ENCODE data around the gene RND2.

Gene RND2

GRCh38 chr17:43011728-43012472 lies 13.1 kb upstream of the RND2 start:
- no peak overlapping the region for H3K23ac ChIP-seq (ENCODE audit: low read length)
- no peak overlapping the region for H3K4me2 ChIP-seq (ENCODE audit: low read length)
- no CpG with 5 or more reads among the region's 15 CpGs for WGBS (ENCODE audit: extremely low coverage, insufficient coverage, insufficient read length)
- peaks cover 0 to under 1% of the 10 kb centered on the region in 2 experiments for H3K4me1 ChIP-seq (ENCODE audit: control insufficient read depth in 1 of 2, insufficient read depth in 2 of 2, low read length in 2 of 2)
- H3K9ac ChIP-seq (ENCODE audit: low read length): no peak overlapping the region
- H3K36me3 ChIP-seq (ENCODE audit: control insufficient read depth in 1 of 2, insufficient read depth in 2 of 2, low read length in 2 of 2): peaks cover 26 to 31% of the 10 kb centered on the region in 2 experiments
- no peak overlapping the region for H4K91ac ChIP-seq (ENCODE audit: low read depth, low read length)
- no peak overlapping the region for H4K12ac ChIP-seq (ENCODE audit: low read depth, low read length)
- no peak overlapping the region for H2BK12ac ChIP-seq (ENCODE audit: low read length)
- H3K27ac ChIP-seq (ENCODE audit: low read depth, low read length): no peak overlapping the region
- no peaks in the 10 kb centered on the region for H3K79me1 ChIP-seq (ENCODE audit: low read length)
- H3K9me3 ChIP-seq (ENCODE audit: insufficient read depth, low read depth, low read length): peaks cover 2% of the 10 kb centered on the region
- H3K27me3 ChIP-seq (ENCODE audit: insufficient read depth, low read length): no peaks in the 10 kb centered on the region
- no peak overlapping the region for H3K4ac ChIP-seq (ENCODE audit: low read depth, low read length)
- H2AFZ ChIP-seq (ENCODE audit: insufficient read depth, low read length, poor library complexity): no peak overlapping the region
- no peak for DNase-seq
- H3K18ac ChIP-seq (ENCODE audit: low read length): no peak overlapping the region
- H3K79me2 ChIP-seq (ENCODE audit: control insufficient read depth, insufficient read depth, low read length, poor library complexity): no peaks in the 10 kb centered on the region
- no peak overlapping the region for H3K4me3 ChIP-seq (ENCODE audit: low read depth, low read length)
- no peak overlapping the region for H2BK120ac ChIP-seq (ENCODE audit: insufficient read depth, low read length, poor library complexity)
- H4K8ac ChIP-seq (ENCODE audit: low read depth, low read length): no peak overlapping the region
- H3K14ac ChIP-seq (ENCODE audit: low read length): no peak overlapping the region
- no peak overlapping the region for H2AK5ac ChIP-seq (ENCODE audit: low read length)
- H2BK5ac ChIP-seq (ENCODE audit: low read depth, low read length, poor library complexity): no peak overlapping the region

GRCh38 chr17:43013296-43013695 lies 11.7 kb upstream of the RND2 start:
- no CpG with 5 or more reads among the region's 8 CpGs for WGBS (ENCODE audit: extremely low coverage, insufficient coverage, insufficient read length)
- no peak overlapping the region for H3K23ac ChIP-seq (ENCODE audit: low read length)

GRCh38 chr17:43014020-43014648 lies 10.9 kb upstream of the RND2 start:
- Histone ChIP-seq H2BK12ac (ENCODE audit: low read length) (no peak overlapping the region), H3K9ac (ENCODE audit: low read length) (no peak overlapping the region), H4K91ac (ENCODE audit: low read depth, low read length) (no peak overlapping the region), H2BK5ac (ENCODE audit: low read depth, low read length, poor library complexity) (no peak overlapping the region), H3K14ac (ENCODE audit: low read length) (no peak overlapping the region), H3K79me1 (ENCODE audit: low read length) (no peaks in the 10 kb centered on the region), H2BK120ac (ENCODE audit: insufficient read depth, low read length, poor library complexity) (no peak overlapping the region), H3K9me3 (ENCODE audit: insufficient read depth, low read depth, low read length) (peaks cover 2% of the 10 kb centered on the region), H3K4ac (ENCODE audit: low read depth, low read length) (no peak overlapping the region), H3K36me3 (ENCODE audit: control insufficient read depth in 1 of 2, insufficient read depth in 2 of 2, low read length in 2 of 2) (peaks cover 37 to 43% of the 10 kb centered on the region in 2 experiments), H3K79me2 (ENCODE audit: control insufficient read depth, insufficient read depth, low read length, poor library complexity) (no peaks in the 10 kb centered on the region), H3K18ac (ENCODE audit: low read length) (no peak overlapping the region), H4K8ac (ENCODE audit: low read depth, low read length) (no peak overlapping the region), H3K4me3 (ENCODE audit: low read depth, low read length) (no peak overlapping the region), H3K4me2 (ENCODE audit: low read length) (no peak overlapping the region), H4K12ac (ENCODE audit: low read depth, low read length) (no peak overlapping the region), H3K27me3 (ENCODE audit: insufficient read depth, low read length) (no peaks in the 10 kb centered on the region), H2AK5ac (ENCODE audit: low read length) (no peak overlapping the region), H3K4me1 (ENCODE audit: control insufficient read depth in 1 of 2, insufficient read depth in 2 of 2, low read length in 2 of 2) (peaks cover 6 to 8% of the 10 kb centered on the region in 2 experiments), H3K23ac (ENCODE audit: low read length) (no peak overlapping the region), H3K27ac (ENCODE audit: low read depth, low read length) (no peak overlapping the region), H2AFZ (ENCODE audit: insufficient read depth, low read length, poor library complexity) (no peak overlapping the region)
- no CpG with 5 or more reads among the region's 12 CpGs for WGBS (ENCODE audit: extremely low coverage, insufficient coverage, insufficient read length)
- no peak for DNase-seq

More at GRCh38 chr17:43013296-43013695, 11.7 kb upstream of the RND2 start:
- no peak overlapping the region for H3K4me2 ChIP-seq (ENCODE audit: low read length)
- no peak overlapping the region for H3K9ac ChIP-seq (ENCODE audit: low read length)
- no peak overlapping the region for H3K14ac ChIP-seq (ENCODE audit: low read length)
- no peak overlapping the region for H3K4me3 ChIP-seq (ENCODE audit: low read depth, low read length)
- H3K27ac ChIP-seq (ENCODE audit: low read depth, low read length): no peak overlapping the region
- H2BK12ac ChIP-seq (ENCODE audit: low read length): no peak overlapping the region
- peaks cover 2 to 4% of the 10 kb centered on the region in 2 experiments for H3K4me1 ChIP-seq (ENCODE audit: control insufficient read depth in 1 of 2, insufficient read depth in 2 of 2, low read length in 2 of 2)
- no peak overlapping the region for H3K4ac ChIP-seq (ENCODE audit: low read depth, low read length)
- no peaks in the 10 kb centered on the region for H3K27me3 ChIP-seq (ENCODE audit: insufficient read depth, low read length)
- H2BK5ac ChIP-seq (ENCODE audit: low read depth, low read length, poor library complexity): no peak overlapping the region
- no peaks in the 10 kb centered on the region for H3K79me2 ChIP-seq (ENCODE audit: control insufficient read depth, insufficient read depth, low read length, poor library complexity)
- H2AK5ac ChIP-seq (ENCODE audit: low read length): no peak overlapping the region
- peak in 1 of 2 donors; percentile 26 for DNase-seq
- H4K91ac ChIP-seq (ENCODE audit: low read depth, low read length): no peak overlapping the region
- H3K18ac ChIP-seq (ENCODE audit: low read length): no peak overlapping the region
- H3K9me3 ChIP-seq (ENCODE audit: insufficient read depth, low read depth, low read length): peaks cover 2% of the 10 kb centered on the region
- peaks cover 34 to 39% of the 10 kb centered on the region in 2 experiments for H3K36me3 ChIP-seq (ENCODE audit: control insufficient read depth in 1 of 2, insufficient read depth in 2 of 2, low read length in 2 of 2)
- H4K8ac ChIP-seq (ENCODE audit: low read depth, low read length): no peak overlapping the region
- no peak overlapping the region for H2BK120ac ChIP-seq (ENCODE audit: insufficient read depth, low read length, poor library complexity)
- H2AFZ ChIP-seq (ENCODE audit: insufficient read depth, low read length, poor library complexity): no peak overlapping the region
- no peaks in the 10 kb centered on the region for H3K79me1 ChIP-seq (ENCODE audit: low read length)
- no peak overlapping the region for H4K12ac ChIP-seq (ENCODE audit: low read depth, low read length)

GRCh38 chr17:43014649-43015542 lies 10.1 kb upstream of the RND2 start:
- Histone ChIP-seq H3K4me2 (ENCODE audit: low read length) (no peak overlapping the region), H4K12ac (ENCODE audit: low read depth, low read length) (no peak overlapping the region), H3K14ac (ENCODE audit: low read length) (no peak overlapping the region), H3K23ac (ENCODE audit: low read length) (no peak overlapping the region), H4K8ac (ENCODE audit: low read depth, low read length) (no peak overlapping the region), H3K36me3 (ENCODE audit: control insufficient read depth in 1 of 2, insufficient read depth in 2 of 2, low read length in 2 of 2) (peaks cover 43% of the 10 kb centered on the region in 2 experiments), H3K4ac (ENCODE audit: low read depth, low read length) (no peak overlapping the region), H3K27ac (ENCODE audit: low read depth, low read length) (no peak overlapping the region), H2AFZ (ENCODE audit: insufficient read depth, low read length, poor library complexity) (no peak overlapping the region), H3K9ac (ENCODE audit: low read length) (no peak overlapping the region), H3K4me1 (ENCODE audit: control insufficient read depth in 1 of 2, insufficient read depth in 2 of 2, low read length in 2 of 2) (peaks cover 12 to 14% of the 10 kb centered on the region in 2 experiments), H3K9me3 (ENCODE audit: insufficient read depth, low read depth, low read length) (peaks cover 2% of the 10 kb centered on the region), H2AK5ac (ENCODE audit: low read length) (no peak overlapping the region), H3K4me3 (ENCODE audit: low read depth, low read length) (no peak overlapping the region), H4K91ac (ENCODE audit: low read depth, low read length) (no peak overlapping the region), H2BK5ac (ENCODE audit: low read depth, low read length, poor library complexity) (no peak overlapping the region), H3K79me2 (ENCODE audit: control insufficient read depth, insufficient read depth, low read length, poor library complexity) (no peaks in the 10 kb centered on the region), H2BK120ac (ENCODE audit: insufficient read depth, low read length, poor library complexity) (no peak overlapping the region), H3K18ac (ENCODE audit: low read length) (no peak overlapping the region), H3K79me1 (ENCODE audit: low read length) (no peaks in the 10 kb centered on the region), H2BK12ac (ENCODE audit: low read length) (no peak overlapping the region), H3K27me3 (ENCODE audit: insufficient read depth, low read length) (no peaks in the 10 kb centered on the region)
- no CpG with 5 or more reads among the region's 8 CpGs for WGBS (ENCODE audit: extremely low coverage, insufficient coverage, insufficient read length)
- no peak for DNase-seq
